Activated naive CD4-positive, alpha-beta T cell treated with anti-CD3 and anti-CD28 coated beads, Interleukin-2, amount 10 ng/mL, durations not matched to agents 7 days and 5 days (primary cell): ENCODE results near the gene SLC35D1.
"Not testable (repeated sequence)": the region's sequence is repeated elsewhere in the genome, so short reads cannot be mapped to it uniquely, and the experiment has no call there.

Experiments used
- CTCF ChIA-PET: fragments of 350-600 bp; sonication (Branson Sonifier 250); formaldehyde crosslinking; loops from one replicate; lab custom pipeline; 2021; ENCODE audit warnings: antibody characterized with exemption; lab: Charles Lee
- DNase-seq: peaks from one replicate; pipeline ENCODE4 v3.0.0-alpha.2; 2020
- H3K27ac Mint-ChIP-seq: one replicate; pipeline ENCODE4 v1.8.0; 2021; ENCODE audit warnings: mild to moderate bottlenecking, moderate library complexity, mixed read lengths
- H3K27me3 Mint-ChIP-seq: one replicate; pipeline ENCODE4 v1.8.0; 2021; ENCODE audit warnings: mild to moderate bottlenecking, mixed read lengths
- H3K36me3 Mint-ChIP-seq: one replicate; pipeline ENCODE4 v1.8.0; 2021; ENCODE audit warnings: mixed read lengths
- H3K4me1 Mint-ChIP-seq: one replicate; pipeline ENCODE4 v1.8.0; 2021; ENCODE audit warnings: mixed read lengths
- H3K4me3 Mint-ChIP-seq: one replicate; pipeline ENCODE4 v1.8.0; 2021; ENCODE audit warnings: mild to moderate bottlenecking, moderate library complexity, mixed read lengths
- H3K9me3 Mint-ChIP-seq: one replicate; pipeline ENCODE4 v1.8.0; 2021; ENCODE audit warnings: mixed read lengths

The SLC35D1 gene

DNA sequence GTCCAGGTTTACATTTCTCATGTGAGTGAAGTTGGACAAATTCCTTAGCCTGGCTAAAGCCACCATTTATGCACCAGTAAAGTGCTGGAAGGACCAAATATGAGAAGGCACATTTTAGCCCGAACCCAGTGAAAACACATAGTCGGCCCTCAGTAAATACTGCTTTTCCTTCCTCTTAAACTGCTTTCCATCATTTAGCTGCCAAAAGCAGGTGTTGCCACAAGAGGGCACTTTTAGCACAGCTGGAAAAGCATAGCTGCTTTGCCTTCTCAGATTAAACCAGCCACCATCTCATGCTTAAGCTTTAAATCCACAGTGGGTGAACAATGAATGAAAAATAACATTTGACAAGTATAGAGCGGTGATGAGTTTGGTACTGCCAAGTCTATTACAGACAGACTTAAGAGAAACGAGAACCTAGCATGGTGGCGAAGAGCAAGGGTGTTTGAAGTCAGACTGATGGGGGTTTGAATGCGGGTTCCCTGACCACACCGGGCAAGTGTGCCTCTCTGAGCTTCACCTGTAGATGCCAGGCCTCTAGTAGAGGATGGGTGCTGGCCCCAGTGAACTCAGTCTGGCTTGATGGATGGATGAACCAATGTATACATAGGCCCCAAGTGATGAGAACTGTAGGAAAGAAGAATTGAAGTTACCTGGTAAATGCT lies 57.8 kb downstream of the SLC35D1 start:
- no peak overlapping the region for H3K27ac Mint-ChIP-seq

DNA sequence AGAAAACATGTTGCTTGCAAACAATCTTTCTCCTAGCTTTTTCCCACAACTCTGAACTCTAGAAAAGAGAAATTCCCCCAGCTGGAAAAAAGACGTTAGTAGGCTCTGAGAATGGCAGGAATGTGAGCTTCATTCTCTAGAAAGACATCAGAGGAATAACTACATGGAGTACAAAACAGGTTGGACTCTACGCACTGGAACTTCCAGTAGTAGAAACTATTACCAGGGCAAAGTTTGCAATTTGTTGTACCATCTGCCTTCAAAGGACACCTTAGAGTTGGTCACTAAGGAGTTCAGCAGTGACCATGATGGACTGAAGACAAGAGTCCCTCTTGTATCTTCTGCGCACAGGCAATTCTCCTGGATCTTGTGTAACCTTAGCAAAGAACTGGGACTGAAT lies 60.9 kb downstream of the SLC35D1 start:
- Mint-ChIP-seq H3K27me3 (no peaks in the 10 kb centered on the region), H3K9me3 (no peaks in the 10 kb centered on the region), H3K4me3 (no peak overlapping the region), H3K4me1 (peaks cover 7% of the 10 kb centered on the region), H3K36me3 (peaks cover 21% of the 10 kb centered on the region), H3K27ac (no peak overlapping the region)
- DNase-seq, result no peak
- CTCF ChIA-PET, result interaction anchor here (0.6 to 1.5 kb wide), 4 partner anchors 12 to 441 kb away, joined by 3 to 5 read pairs (median 4); no protein-coding TSS in a partner anchor

More for the DNA sequence above, 57.8 kb downstream of the SLC35D1 start:
- peaks cover 3% of the 10 kb centered on the region for H3K36me3 Mint-ChIP-seq
- H3K4me1 Mint-ChIP-seq, result peaks cover 16% of the 10 kb centered on the region
- CTCF ChIA-PET, result interaction anchor here (0.5 to 4.1 kb wide), 21 partner anchors 9 to 565 kb away, joined by 3 to 58 read pairs (median 5); partner anchors contain the start of genes IL23R and SLC35D1
- no peaks in the 10 kb centered on the region for H3K27me3 Mint-ChIP-seq
- peak; percentile 79 for DNase-seq
- H3K9me3 Mint-ChIP-seq, result no peaks in the 10 kb centered on the region
- H3K4me3 Mint-ChIP-seq, result no peak overlapping the region

DNA sequence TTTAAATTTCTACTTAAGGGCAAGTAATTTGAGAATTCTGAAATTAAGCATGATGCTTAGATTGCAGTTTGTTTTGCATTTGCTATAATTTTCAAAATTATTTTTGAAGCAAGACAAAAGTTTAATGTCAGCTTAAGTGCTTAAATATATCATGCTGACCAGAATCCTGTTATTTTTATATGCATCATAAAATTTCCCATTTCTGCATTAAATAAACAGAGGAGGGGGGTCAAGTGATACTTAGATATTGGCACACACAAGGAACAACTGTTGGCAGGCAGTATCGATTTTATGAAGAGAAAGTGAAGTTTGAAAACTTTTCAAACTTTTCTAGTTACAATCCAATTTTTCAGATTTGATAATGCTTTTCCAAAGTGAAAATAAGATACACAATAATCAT lies 68.1 kb downstream of the SLC35D1 start:
- no peak overlapping the region for H3K27ac Mint-ChIP-seq
- H3K36me3 Mint-ChIP-seq, result peaks cover 52% of the 10 kb centered on the region
- no peaks in the 10 kb centered on the region for H3K9me3 Mint-ChIP-seq
- peaks cover 26% of the 10 kb centered on the region for H3K4me1 Mint-ChIP-seq
- no peaks in the 10 kb centered on the region for H3K27me3 Mint-ChIP-seq
- DNase-seq, result no peak
- no peak overlapping the region for H3K4me3 Mint-ChIP-seq
- CTCF ChIA-PET, result interaction anchor here (0.7 to 1.7 kb wide), 4 partner anchors 9 to 47 kb away, joined by 3 to 4 read pairs (median 3); no protein-coding TSS in a partner anchor

DNA sequence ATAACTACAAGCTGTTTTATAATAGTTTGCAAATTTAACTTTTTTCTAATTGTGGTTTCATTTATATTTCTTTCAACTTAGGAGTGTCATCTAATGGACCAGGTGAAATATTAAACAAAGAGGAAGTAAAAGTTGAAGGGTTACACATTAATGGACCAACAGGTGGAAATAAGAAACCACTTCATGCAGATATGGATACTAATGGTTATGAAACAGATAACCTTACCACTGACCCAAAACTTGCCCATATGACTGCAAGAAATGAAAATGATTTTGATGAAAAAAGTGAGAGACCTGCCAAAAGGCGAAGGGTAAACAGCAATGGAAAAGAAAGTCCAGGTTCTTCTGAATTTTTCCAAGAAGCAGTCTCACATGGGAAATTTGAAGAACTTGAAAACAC lies 69.5 kb downstream of the SLC35D1 start:
- Mint-ChIP-seq H3K27ac (peak overlapping the region; percentile 55), H3K36me3 (peaks cover 48% of the 10 kb centered on the region)
- DNase-seq, result no peak

DNA sequence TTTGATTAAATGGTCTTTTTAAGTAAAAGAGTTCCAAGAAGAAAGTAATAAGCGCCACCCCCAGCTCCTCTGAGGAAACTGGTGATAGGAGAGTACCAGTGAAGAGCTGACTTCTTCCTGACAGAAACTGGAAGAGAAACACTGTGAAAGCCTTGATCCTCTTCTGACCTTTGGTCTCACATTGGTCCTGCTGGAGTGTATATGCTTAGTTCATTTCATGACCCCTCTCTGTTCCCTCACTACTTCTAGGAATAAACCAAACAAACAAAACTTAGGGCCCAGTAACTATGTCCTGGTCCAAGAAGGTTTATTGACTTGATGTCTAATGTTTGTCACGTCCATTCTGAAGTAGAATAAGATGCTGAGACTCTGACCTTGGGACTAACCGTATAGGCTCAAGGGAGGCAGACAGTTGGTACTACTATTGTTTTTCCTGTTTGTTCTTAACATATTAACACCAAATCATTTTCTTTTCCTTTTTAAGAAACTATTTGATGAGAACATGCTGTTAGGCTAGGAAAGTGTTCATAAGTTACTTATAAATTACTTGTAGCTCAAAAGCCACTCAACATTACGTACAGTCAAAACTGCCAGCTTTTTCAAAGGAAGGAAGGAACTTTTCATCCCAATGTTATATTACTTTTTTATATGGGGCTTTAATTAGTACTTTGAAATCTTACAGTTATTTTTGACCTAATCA lies 71.2 kb downstream of the SLC35D1 start:
- no peaks in the 10 kb centered on the region for H3K9me3 Mint-ChIP-seq
- CTCF ChIA-PET, result no interaction called here
- peaks cover 44% of the 10 kb centered on the region for H3K36me3 Mint-ChIP-seq
- H3K4me3 Mint-ChIP-seq, result no peak overlapping the region
- DNase-seq, result no peak
- peaks cover 30% of the 10 kb centered on the region for H3K4me1 Mint-ChIP-seq
- no peaks in the 10 kb centered on the region for H3K27me3 Mint-ChIP-seq
- peak overlapping the region; percentile 13 for H3K27ac Mint-ChIP-seq

More for the DNA sequence above, 69.5 kb downstream of the SLC35D1 start:
- Mint-ChIP-seq H3K4me1 (peaks cover 30% of the 10 kb centered on the region), H3K4me3 (no peak overlapping the region), H3K27me3 (no peaks in the 10 kb centered on the region), H3K9me3 (no peaks in the 10 kb centered on the region)
- CTCF ChIA-PET, result interaction anchor here (1.0 kb wide), 1 partner anchor 165 kb away, joined by 5 read pairs; no protein-coding TSS in a partner anchor

DNA sequence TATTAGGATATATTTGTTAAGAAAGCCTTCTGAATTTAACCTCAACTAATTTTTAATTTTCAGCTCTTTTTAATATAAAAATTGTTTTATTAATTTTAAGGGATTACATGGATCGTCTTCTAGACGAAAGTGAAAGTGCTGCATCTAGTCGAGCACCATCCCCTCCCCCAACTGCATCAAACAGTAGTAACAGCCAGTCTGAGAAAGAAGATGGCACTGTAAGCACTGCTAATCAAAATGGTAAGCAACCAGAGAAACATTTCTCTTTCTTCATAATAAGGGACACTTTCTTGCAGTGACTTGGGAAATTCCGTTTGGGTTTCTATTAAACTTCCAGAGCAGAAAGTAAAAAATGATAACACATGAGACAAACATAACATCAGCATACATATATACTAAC lies 72.3 kb downstream of the SLC35D1 start:
- DNase-seq, result peak; percentile 78
- Mint-ChIP-seq H3K4me1 (peaks cover 30% of the 10 kb centered on the region), H3K27me3 (no peaks in the 10 kb centered on the region), H3K27ac (peak overlapping the region; percentile 76), H3K9me3 (no peaks in the 10 kb centered on the region), H3K36me3 (peaks cover 43% of the 10 kb centered on the region), H3K4me3 (peak overlapping the region; percentile 64)
- CTCF ChIA-PET, result interaction anchor here (0.7 to 1.2 kb wide), 7 partner anchors 11 to 515 kb away, joined by 3 to 5 read pairs (median 4); no protein-coding TSS in a partner anchor

DNA sequence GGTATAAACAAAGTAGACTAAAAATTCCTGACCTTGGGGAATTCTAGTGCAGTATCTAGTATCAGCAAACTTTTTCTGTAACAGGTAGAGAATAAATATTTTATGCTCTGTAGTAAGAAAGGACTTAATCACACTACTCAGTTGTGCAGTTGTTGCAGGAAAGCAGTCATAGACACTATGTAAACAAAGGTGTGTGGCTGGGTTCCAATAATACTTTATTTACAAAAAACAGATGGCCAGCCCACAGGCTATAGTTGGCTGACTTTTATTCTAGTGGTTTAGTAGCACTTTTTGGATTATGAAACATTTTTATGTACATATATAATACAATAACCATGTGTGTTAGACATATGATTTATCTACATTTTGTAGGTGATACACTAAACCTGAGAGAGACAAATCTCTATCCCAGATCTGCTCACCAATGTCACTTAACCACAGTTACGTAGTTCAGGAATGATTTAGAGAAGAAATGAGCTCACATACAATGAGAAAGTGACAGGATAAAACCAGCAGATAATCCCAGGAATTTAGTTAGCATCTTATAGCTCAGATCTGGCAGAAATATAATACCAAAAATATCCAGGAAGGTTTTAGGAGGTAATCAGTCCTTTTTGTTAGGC lies 73.1 kb downstream of the SLC35D1 start:
- Mint-ChIP-seq H3K27ac (peak overlapping the region; percentile 76), H3K4me3 (peak overlapping the region; percentile 64), H3K9me3 (no peaks in the 10 kb centered on the region), H3K4me1 (peaks cover 30% of the 10 kb centered on the region), H3K36me3 (peaks cover 45% of the 10 kb centered on the region), H3K27me3 (no peaks in the 10 kb centered on the region)
- CTCF ChIA-PET, result interaction anchor here (0.7 to 1.2 kb wide), 7 partner anchors 12 to 516 kb away, joined by 3 to 5 read pairs (median 4); no protein-coding TSS in a partner anchor
- DNase-seq, result no peak

DNA sequence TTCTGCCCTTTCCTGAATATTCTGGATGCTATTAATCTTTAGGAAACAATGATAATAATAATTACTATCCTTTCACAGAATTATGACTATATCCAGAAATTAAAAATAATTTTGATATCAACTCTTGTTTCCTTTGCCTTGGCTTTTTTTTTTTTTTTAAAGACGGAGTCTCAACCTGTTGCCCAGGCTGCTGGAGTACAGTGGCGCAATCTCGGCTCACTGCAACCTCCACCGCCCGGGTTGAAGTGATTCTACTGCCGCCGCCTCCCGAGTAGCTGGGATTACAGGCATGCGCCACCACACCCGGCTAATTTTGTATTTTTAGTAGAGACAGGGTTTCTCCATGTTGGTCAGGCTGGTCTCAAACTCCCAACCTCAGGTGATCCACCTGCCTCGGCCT lies 74.3 kb downstream of the SLC35D1 start:
- CTCF ChIA-PET, result interaction anchor here (1.8 kb wide), 1 partner anchor 14 kb away, joined by 5 read pairs; no protein-coding TSS in a partner anchor
- H3K27ac Mint-ChIP-seq, result peak overlapping the region; percentile 19
- H3K4me3 Mint-ChIP-seq, H3K9me3 Mint-ChIP-seq, DNase-seq, H3K27me3 Mint-ChIP-seq: not testable (repeated sequence)
- peaks cover 45% of the 10 kb centered on the region for H3K36me3 Mint-ChIP-seq
- H3K4me1 Mint-ChIP-seq, result peaks cover 29% of the 10 kb centered on the region

DNA sequence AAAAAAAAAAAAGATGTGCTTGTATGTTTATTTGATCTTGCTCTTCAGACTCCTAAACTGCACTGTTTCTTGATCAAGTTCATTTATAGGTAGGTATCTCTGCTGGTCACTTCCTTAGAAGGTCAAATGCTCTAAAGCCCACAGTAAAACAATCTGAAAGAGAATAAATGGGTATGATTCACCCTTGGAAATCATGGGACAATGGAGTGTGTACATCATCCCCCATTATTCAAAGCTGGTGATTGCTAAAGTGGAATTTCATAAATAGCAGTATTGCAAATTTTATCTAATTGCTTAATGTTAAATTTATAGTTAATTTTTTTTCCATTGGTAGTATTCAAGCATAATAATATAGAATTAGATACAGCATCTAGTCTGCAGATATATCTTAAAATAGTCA lies 75.7 kb downstream of the SLC35D1 start:
- Mint-ChIP-seq H3K4me1 (peaks cover 23% of the 10 kb centered on the region), H3K4me3 (no peak overlapping the region), H3K9me3 (no peaks in the 10 kb centered on the region), H3K27me3 (no peaks in the 10 kb centered on the region), H3K36me3 (peaks cover 39% of the 10 kb centered on the region), H3K27ac (no peak overlapping the region)
- CTCF ChIA-PET, result interaction anchor here (1.2 to 1.8 kb wide), 2 partner anchors 15 to 212 kb away, joined by 3 to 5 read pairs; no protein-coding TSS in a partner anchor
- DNase-seq, result no peak

DNA sequence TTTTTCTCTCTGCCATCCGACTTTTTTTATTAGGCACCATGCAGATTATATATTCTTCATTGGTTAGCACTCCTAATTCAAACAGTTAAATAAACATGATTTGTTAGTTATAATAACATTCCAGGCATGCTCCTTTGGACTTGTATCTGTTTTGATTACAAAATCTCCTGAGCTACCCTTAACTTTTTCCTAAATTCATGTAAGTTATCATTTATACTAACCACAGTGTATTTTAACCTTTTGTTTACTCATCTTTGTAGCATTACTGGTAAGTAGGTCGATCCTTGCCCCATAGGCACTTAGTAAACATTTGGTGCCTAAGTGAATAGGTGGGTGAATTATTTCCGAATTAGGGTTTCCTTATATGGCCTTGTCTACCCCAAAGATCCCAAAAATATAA lies 85.4 kb downstream of the SLC35D1 start:
- no peak for DNase-seq
- Mint-ChIP-seq H3K4me3 (no peak overlapping the region), H3K4me1 (peaks cover 3% of the 10 kb centered on the region), H3K36me3 (peaks cover 64% of the 10 kb centered on the region), H3K9me3 (peaks cover 8% of the 10 kb centered on the region), H3K27ac (no peak overlapping the region), H3K27me3 (no peaks in the 10 kb centered on the region)
- CTCF ChIA-PET, result interaction anchor here (1.2 kb wide), 1 partner anchor 13 kb away, joined by 4 read pairs; no protein-coding TSS in a partner anchor

DNA sequence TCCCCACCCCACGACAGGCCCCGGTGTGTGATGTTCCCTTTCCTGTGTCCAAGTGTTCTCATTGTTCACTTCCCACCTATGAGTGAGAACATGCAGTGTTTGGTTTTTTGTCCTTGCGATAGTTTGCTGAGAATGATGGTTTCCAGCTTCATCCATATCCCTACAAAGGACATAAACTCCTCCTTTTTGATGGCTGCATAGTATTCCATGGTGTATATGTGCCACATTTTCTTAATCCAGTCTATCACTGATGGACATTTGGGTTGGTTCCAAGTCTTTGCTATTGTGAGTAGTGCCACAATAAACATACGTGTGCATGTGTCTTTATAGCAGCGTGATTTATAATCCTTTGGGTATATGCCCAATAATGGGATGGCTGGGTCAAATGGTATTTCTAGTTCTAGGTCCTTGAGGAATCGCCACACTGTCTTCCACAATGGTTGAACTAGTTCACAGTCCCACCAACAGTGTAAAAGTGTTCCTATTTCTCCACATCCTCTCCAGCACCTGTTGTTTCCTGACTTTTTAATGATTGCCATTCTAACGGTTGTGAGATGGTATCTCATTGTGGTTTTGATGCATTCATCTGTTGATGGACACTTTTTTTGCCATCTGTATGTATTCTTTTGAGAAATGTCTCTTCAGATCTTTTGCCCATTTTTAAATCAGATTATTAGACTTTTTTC lies 87.6 kb downstream of the SLC35D1 start:
- H3K9me3 Mint-ChIP-seq, H3K4me3 Mint-ChIP-seq, H3K27me3 Mint-ChIP-seq, CTCF ChIA-PET, H3K27ac Mint-ChIP-seq, DNase-seq, H3K4me1 Mint-ChIP-seq: not testable (repeated sequence)
- H3K36me3 Mint-ChIP-seq, result peaks cover 77% of the 10 kb centered on the region

DNA sequence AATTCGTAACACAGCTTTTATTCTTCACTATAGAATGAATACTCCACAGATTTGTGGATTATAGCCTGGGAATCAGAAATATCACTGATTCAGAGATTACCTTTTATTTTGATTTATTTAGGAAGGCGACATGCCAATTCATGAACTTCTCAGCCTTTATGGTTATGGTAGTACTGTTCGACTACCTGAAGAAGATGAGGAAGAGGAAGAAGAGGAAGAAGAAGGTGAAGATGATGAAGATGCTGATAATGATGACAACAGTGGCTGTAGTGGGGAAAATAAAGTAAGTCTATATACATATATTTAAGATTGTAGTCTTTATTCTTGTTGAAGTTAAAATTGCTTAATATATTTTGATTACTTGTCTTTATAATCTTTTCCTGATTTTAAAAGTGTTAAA lies 96.0 kb downstream of the SLC35D1 start:
- H3K9me3 Mint-ChIP-seq, result no peaks in the 10 kb centered on the region
- H3K27ac Mint-ChIP-seq, result no peak overlapping the region
- peaks cover 64% of the 10 kb centered on the region for H3K36me3 Mint-ChIP-seq

DNA sequence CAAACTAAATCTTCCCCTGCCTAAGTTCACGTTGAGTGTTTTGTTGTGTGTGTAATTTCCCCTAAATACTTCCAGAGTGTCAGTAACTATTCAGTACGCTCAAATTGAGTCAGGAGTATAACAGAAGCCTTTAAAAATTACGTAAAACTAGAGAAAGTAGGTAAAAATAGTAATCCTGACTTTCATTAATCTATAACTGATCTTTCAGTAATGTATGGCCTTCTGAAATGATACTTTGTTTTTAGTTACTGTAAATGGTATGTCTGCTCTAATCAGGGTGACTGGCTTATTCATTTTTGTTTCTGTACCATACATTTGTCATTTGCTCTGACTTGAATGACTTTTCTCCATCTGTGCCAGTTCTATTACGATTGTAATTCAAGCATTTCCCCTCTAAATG lies 99.7 kb downstream of the SLC35D1 start:
- no peaks in the 10 kb centered on the region for H3K4me1 Mint-ChIP-seq
- no peaks in the 10 kb centered on the region for H3K27me3 Mint-ChIP-seq
- H3K27ac Mint-ChIP-seq, result no peak overlapping the region
- CTCF ChIA-PET, result no interaction called here
- H3K9me3 Mint-ChIP-seq, result no peaks in the 10 kb centered on the region
- no peak for DNase-seq
- peaks cover 57% of the 10 kb centered on the region for H3K36me3 Mint-ChIP-seq
- no peak overlapping the region for H3K4me3 Mint-ChIP-seq

More for the DNA sequence above, 96.0 kb downstream of the SLC35D1 start:
- Mint-ChIP-seq H3K27me3 (no peaks in the 10 kb centered on the region), H3K4me1 (peaks cover 17% of the 10 kb centered on the region), H3K4me3 (no peak overlapping the region)
- CTCF ChIA-PET, result no interaction called here
- DNase-seq, result no peak
